Measurements from ENCODE around the gene SETD7.

- TF ChIP-seq CTCF (IDR thresholded peaks at IDR 0.05; ENCODE audit: borderline replicate concordance, extremely low read depth, low read length, poor library complexity, severe bottlenecking) (no peak), EZH2 (IDR thresholded peaks at IDR 0.05; ENCODE audit: borderline replicate concordance, low read depth, low read length, severe bottlenecking) (no peak)
Observed at GRCh38 chr4:139596684-139597279, 40.8 kb upstream of the SETD7 start.
